Ovary (tissue), 3 donors: ENCODE results near the gene MAPK8IP2.

Experiments used
- EP300 ChIP-seq: sonication (generic); formaldehyde crosslinking; IDR thresholded peaks from one replicate; pipeline ENCODE4 v1.6.1; 2017; ENCODE audit warnings: antibody characterized with exemption
- TF ChIP-seq, protein P1 (sequence below), 3 donors: fragments of 450-650 bp in 2 of 3; fragments of 200-600 bp in 1 of 3; IDR thresholded peaks; one replicate each; pipeline versions ENCODE4 v1.5.1 to v1.8.0; 2016 to 2022; ENCODE audit warnings: antibody characterized with exemption in 3 of 3, mild to moderate bottlenecking in 1 of 3
- donor health status: DM: no; HTN: no; CAD: no.

GRCh38 chr22:50610581-50610980 lies 10.0 kb downstream of the MAPK8IP2 start:
- TF ChIP-seq EP300, result no peak
- TF ChIP-seq, protein P1, sequence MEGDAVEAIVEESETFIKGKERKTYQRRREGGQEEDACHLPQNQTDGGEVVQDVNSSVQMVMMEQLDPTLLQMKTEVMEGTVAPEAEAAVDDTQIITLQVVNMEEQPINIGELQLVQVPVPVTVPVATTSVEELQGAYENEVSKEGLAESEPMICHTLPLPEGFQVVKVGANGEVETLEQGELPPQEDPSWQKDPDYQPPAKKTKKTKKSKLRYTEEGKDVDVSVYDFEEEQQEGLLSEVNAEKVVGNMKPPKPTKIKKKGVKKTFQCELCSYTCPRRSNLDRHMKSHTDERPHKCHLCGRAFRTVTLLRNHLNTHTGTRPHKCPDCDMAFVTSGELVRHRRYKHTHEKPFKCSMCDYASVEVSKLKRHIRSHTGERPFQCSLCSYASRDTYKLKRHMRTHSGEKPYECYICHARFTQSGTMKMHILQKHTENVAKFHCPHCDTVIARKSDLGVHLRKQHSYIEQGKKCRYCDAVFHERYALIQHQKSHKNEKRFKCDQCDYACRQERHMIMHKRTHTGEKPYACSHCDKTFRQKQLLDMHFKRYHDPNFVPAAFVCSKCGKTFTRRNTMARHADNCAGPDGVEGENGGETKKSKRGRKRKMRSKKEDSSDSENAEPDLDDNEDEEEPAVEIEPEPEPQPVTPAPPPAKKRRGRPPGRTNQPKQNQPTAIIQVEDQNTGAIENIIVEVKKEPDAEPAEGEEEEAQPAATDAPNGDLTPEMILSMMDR (IDR thresholded peaks at IDR 0.05), result no peak
